Ishikawa (cell line): ENCODE measurements around the gene CLPTM1L.

ENCODE experiments used
- CEBPB ChIP-seq: IDR thresholded peaks from 2 replicates; pipeline ENCODE4 v1.6.1; 2012
- REST ChIP-seq: IDR thresholded peaks from 2 replicates; pipeline ENCODE4 v1.6.1; 2012; ENCODE audit warnings: low read depth, mild to moderate bottlenecking
- TF ChIP-seq, protein P1 (sequence below): IDR thresholded peaks from 2 replicates; pipeline ENCODE4 v1.6.1; 2012

DNA sequence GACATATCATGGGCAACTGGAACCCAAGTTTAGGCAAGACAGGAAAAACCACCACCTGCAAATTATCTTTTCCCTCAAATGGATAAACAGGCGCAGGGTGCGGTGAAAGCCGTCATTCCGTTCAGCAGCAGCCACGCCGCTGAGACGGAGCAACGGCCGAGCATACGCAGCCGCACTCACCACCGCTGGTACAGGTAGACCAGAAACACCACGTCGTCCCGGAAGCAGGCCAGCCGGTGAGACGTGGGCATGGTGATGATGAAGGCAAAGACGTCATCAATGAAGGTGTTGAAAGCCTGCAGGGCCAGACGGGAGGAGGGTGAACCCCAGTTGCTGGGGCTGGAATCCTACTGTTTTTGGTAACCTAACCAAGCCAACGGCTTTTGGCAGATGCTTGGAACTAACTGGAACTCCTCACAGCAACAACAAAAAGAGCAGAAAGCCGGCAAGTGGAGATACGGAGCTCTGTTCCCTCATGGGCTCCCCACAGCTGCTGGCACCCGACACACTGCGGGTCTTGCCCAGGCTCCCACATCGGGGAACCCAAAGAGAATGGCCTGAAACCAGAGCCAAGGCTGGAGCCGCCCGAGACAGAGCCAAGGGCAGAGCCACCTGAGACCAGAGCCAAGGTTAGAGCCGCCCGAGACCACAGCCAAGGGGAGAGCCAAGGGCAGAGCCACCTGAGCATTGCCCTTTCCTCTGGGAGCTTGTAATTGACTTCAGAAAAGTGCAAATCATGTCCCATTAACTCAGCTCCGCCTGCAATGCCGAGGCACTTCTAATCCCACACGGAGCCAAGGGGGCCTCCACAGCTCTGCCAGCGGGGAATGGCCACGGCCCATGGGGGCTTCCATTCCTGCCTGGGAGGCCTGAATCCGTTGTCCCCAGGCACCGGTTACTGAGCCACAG lies 24.2 kb downstream of the CLPTM1L start:
- TF ChIP-seq, protein P1, sequence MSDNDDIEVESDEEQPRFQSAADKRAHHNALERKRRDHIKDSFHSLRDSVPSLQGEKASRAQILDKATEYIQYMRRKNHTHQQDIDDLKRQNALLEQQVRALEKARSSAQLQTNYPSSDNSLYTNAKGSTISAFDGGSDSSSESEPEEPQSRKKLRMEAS: no peak
- no peak for TF ChIP-seq REST
- TF ChIP-seq CEBPB: no peak
